SK-N-MC (cell line): Measurements from ENCODE around the gene GADD45GIP1.

Source experiments
- EZH2 ChIP-seq: fragments of 200-600 bp; sonication (generic); IDR thresholded peaks from one replicate; pipeline ENCODE4 v1.6.1; 2017; ENCODE audit warnings: antibody characterized with exemption
- FOXP2 ChIP-seq: optimal IDR thresholded peaks from 2 replicates; pipeline ENCODE3; 2011; ENCODE audit warnings: mild to moderate bottlenecking, moderate library complexity; ENCODE audit not compliant: insufficient read depth; ENCODE audit errors: extremely low read length, control extremely low read depth
- POLR2AphosphoS5 ChIP-seq: IDR thresholded peaks from 2 replicates; pipeline ENCODE4 v1.6.1; 2012; ENCODE audit warnings: mild to moderate bottlenecking, low read depth, low read length, borderline replicate concordance

- TF ChIP-seq EZH2 (no peak), POLR2AphosphoS5 (no peak), FOXP2 (no peak)
These were observed 4.4 kb downstream of the GADD45GIP1 start for GRCh38 chr19:12952488-12953137.
